GM23248 (cell line): ENCODE data around the gene RASGRP1. TPM values are rescaled to one million over a fixed set of nuclear protein-coding genes. Genes with fewer than 3 reads are reported as not detected.

Experiments used
- DNase-seq: peaks from one replicate; pipeline ENCODE4 v3.0.0-alpha.2; 2015
- H2AFZ ChIP-seq: fragments of 200-600 bp; sonication (generic); 2 replicates; pipeline ENCODE4 v1.6.1; 2016; ENCODE audit warnings: antibody characterized with exemption
- H3F3A ChIP-seq: fragments of 200-600 bp; sonication (generic); 2 replicates; pipeline ENCODE4 v1.6.1; 2016; ENCODE audit warnings: mild to moderate bottlenecking, antibody characterized with exemption, mixed run types; ENCODE audit not compliant: insufficient read depth
- H3K27ac ChIP-seq: fragments of 200-600 bp; sonication (generic); 2 replicates; pipeline ENCODE4 v1.5.1; 2016; ENCODE audit warnings: mild to moderate bottlenecking
- H3K27me3 ChIP-seq: fragments of 200-600 bp; sonication (generic); replicated peaks from 2 replicates; pipeline ENCODE4 v1.6.1; 2016; ENCODE audit warnings: mild to moderate bottlenecking; ENCODE audit not compliant: insufficient read depth
- H3K36me3 ChIP-seq: fragments of 200-600 bp; sonication (generic); 2 replicates; pipeline ENCODE4 v1.6.1; 2016; ENCODE audit warnings: low read depth, mild to moderate bottlenecking
- H3K4me1 ChIP-seq: fragments of 200-600 bp; sonication (generic); 2 replicates; pipeline ENCODE4 v1.6.1; 2016; ENCODE audit warnings: mild to moderate bottlenecking; ENCODE audit not compliant: insufficient read depth
- H3K4me2 ChIP-seq: fragments of 200-600 bp; sonication (generic); one replicate; pipeline ENCODE4 v1.6.1; 2016; ENCODE audit warnings: mild to moderate bottlenecking; ENCODE audit not compliant: unreplicated experiment
- H3K4me3 ChIP-seq: fragments of 200-600 bp; sonication (generic); 2 replicates; pipeline ENCODE4 v1.5.1; 2016; ENCODE audit warnings: mild to moderate bottlenecking
- H3K79me2 ChIP-seq: fragments of 200-600 bp; sonication (generic); 2 replicates; pipeline ENCODE4 v1.6.1; 2016; ENCODE audit warnings: mild to moderate bottlenecking; ENCODE audit not compliant: insufficient read depth
- H3K9ac ChIP-seq: fragments of 200-600 bp; sonication (generic); 2 replicates; pipeline ENCODE4 v1.6.1; 2016; ENCODE audit warnings: mild to moderate bottlenecking
- H3K9me2 ChIP-seq: fragments of 200-600 bp; sonication (generic); 2 replicates; pipeline ENCODE4 v1.6.1; 2016; ENCODE audit warnings: mixed run types, mild to moderate bottlenecking, moderate library complexity; ENCODE audit not compliant: insufficient read depth
- H3K9me3 ChIP-seq: fragments of 200-600 bp; sonication (generic); one replicate; pipeline ENCODE4 v1.6.1; 2017; ENCODE audit warnings: low read depth
- H4K20me1 ChIP-seq: fragments of 200-600 bp; sonication (generic); 2 replicates; pipeline ENCODE4 v1.6.0; 2016; ENCODE audit not compliant: insufficient read depth
- EZH2 ChIP-seq: fragments of 200-600 bp; sonication (generic); IDR thresholded peaks from 2 replicates; pipeline ENCODE4 v1.6.1; 2018; ENCODE audit warnings: antibody characterized with exemption, mild to moderate bottlenecking; ENCODE audit not compliant: insufficient read depth, poor library complexity, severe bottlenecking
- EZH2phosphoT487 ChIP-seq: fragments of 200-600 bp; sonication (generic); IDR thresholded peaks from 2 replicates; pipeline ENCODE4 v1.6.1; 2018; ENCODE audit warnings: antibody characterized with exemption, moderate library complexity, mild to moderate bottlenecking, low read depth; ENCODE audit not compliant: insufficient read depth
- WGBS, 2 experiments: methylation state at CpG; one replicate each; pipeline ENCODE4 v1.1.6; 2015 to 2017; ENCODE audit warnings: low lambda C conversion rate in 2 of 2, low coverage in 1 of 2; ENCODE audit errors: missing lambda C conversion rate in 2 of 2; 5-methylcytosine and 5-hydroxymethylcytosine counted together
- in situ Hi-C: fragments of 300-500 bp; cut with MboI; formaldehyde crosslinking; loops from 2 replicates; pipeline ENCODE4 v1.15.0; 2020
- polyA plus RNA-seq: library from polyadenylated mRNA; unstranded; fragments of >200 nt; fragmentation: Nextera tagmentation; extraction: Ambion mirVana; gene quantifications from 2 replicates; pipeline ENCODE4 v1.2.1, GENCODE V29; 2016
- total RNA-seq: library from RNA; depleted of rRNA; stranded (reverse); fragments of >200 nt; shearing (Covaris generic); gene quantifications from 2 replicates; pipeline ENCODE4 v1.2.3, GENCODE V29; 2014

RASGRP1 gene
- total and polyA plus RNA-seq, 2 experiments from 2014 or later, result 0.58 to 1.5 TPM

DNA sequence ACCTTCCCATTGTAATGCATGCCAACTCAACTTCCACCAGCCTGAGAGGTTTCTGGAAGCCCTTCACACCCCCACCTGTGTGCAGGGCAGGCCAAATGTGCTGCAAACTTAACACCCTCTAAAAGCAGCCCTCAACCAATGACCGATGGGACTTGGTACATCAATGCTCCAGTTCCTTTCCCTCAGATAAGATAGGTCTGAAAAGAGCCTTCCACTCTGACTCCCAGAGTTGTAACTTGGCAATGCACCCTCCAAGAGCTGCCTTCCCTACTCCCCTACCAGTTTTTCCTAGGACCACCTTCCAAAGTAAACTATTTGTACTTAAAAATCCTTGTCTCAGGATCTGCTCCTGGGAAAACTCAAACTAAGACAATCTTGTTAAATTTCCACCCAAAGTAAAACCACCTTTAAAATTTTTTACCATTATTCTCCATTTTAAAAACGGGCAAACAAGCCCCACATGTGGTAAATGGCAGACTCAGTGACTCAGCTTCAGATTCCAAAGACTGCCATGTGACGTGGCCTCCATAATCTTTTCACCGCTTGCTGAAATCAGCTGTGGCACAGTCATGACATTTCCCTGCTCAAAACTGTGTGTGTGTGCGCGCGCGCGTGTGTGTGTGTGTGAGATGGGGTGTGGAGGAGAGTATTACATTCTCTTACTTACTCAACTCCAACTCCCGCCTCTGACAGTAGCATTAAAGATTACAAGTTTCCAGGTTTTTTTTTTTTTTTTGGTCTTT, 17.2 kb downstream of the RASGRP1 start:
- TF ChIP-seq EZH2phosphoT487 (no peak), EZH2 (no peak)
- no peak overlapping the region for H3K4me2 ChIP-seq
- H3K9me2 ChIP-seq, result no peaks in the 10 kb centered on the region
- in situ Hi-C loops, result no loop called here
- WGBS, 2 experiments, result 50 to 53% methylated on average over 10 of the region's 10 CpGs
- no peak overlapping the region for H3K9ac ChIP-seq
- H3K4me3 ChIP-seq, result no peak overlapping the region
- no peaks in the 10 kb centered on the region for H4K20me1 ChIP-seq
- H3K27ac ChIP-seq, result peak overlapping the region; percentile 20
- H3F3A ChIP-seq, result peaks cover 27% of the 10 kb centered on the region; the same call in 1 of the 2 replicates
- no peaks in the 10 kb centered on the region for H3K36me3 ChIP-seq
- no peaks in the 10 kb centered on the region for H3K79me2 ChIP-seq
- H3K4me1 ChIP-seq, result peaks cover 34% of the 10 kb centered on the region
- no peaks in the 10 kb centered on the region for H3K27me3 ChIP-seq
- no peaks in the 10 kb centered on the region for H3K9me3 ChIP-seq
- peak overlapping the region; percentile 67 for H2AFZ ChIP-seq
- DNase-seq, result peak; percentile 87

GRCh38 chr15:38545179-38545578, 19.4 kb downstream of the RASGRP1 start:
- Histone ChIP-seq H3F3A (peaks cover 36% of the 10 kb centered on the region), H3K4me3 (no peak overlapping the region), H3K27me3 (no peaks in the 10 kb centered on the region), H3K4me2 (no peak overlapping the region), H3K27ac (no peak overlapping the region), H3K79me2 (no peaks in the 10 kb centered on the region), H3K9ac (no peak overlapping the region), H3K36me3 (no peaks in the 10 kb centered on the region), H2AFZ (no peak overlapping the region), H4K20me1 (no peaks in the 10 kb centered on the region), H3K9me3 (no peaks in the 10 kb centered on the region), H3K9me2 (no peaks in the 10 kb centered on the region), H3K4me1 (peaks cover 42% of the 10 kb centered on the region)
- DNase-seq, result peak; percentile 16
- TF ChIP-seq EZH2phosphoT487 (no peak), EZH2 (no peak)
- WGBS, 2 experiments, result 98% methylated on average over 2 of the region's 2 CpGs
- in situ Hi-C loops, result no loop called here

GRCh38 chr15:38541026-38541425, 23.6 kb downstream of the RASGRP1 start:
- TF ChIP-seq EZH2phosphoT487, result no peak
- TF ChIP-seq EZH2, result no peak
- Histone ChIP-seq H3K9me2 (no peaks in the 10 kb centered on the region), H3K9me3 (no peaks in the 10 kb centered on the region), H3K4me2 (peak overlapping the region; percentile 3), H3K27ac (peak overlapping the region; percentile 49), H4K20me1 (no peaks in the 10 kb centered on the region), H3K79me2 (no peaks in the 10 kb centered on the region), H3K4me3 (no peak overlapping the region), H3K9ac (no peak overlapping the region), H3K27me3 (no peaks in the 10 kb centered on the region), H3K4me1 (peaks cover 35% of the 10 kb centered on the region), H3K36me3 (no peaks in the 10 kb centered on the region), H2AFZ (peak overlapping the region; percentile 56; the same call in 1 of the 2 replicates), H3F3A (peaks cover 30% of the 10 kb centered on the region)
- in situ Hi-C loops, result no loop called here
- WGBS, 2 experiments, result 92 to 94% methylated on average over 7 of the region's 7 CpGs
- DNase-seq, result no peak

DNA sequence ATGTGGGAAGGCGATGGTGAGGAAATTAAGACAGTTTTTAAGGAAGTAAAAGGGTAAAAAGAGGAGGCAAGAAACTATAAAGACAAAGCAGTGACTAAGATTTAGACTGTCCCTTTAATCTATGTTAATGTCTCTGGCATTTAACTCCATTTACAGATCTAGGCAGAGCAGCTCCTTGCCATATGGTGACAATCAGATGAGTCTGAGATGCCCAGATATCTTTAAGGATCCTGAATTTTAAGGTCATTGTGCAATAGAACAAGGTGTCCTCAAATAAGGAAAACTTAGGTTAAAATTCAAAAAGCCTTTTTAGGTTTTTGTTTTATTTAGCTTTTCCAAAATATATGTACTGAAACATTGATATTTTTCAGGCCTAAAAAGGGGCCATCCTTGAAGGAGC, 24.1 kb downstream of the RASGRP1 start:
- peak overlapping the region; percentile 49 for H3K27ac ChIP-seq
- H3F3A ChIP-seq, result peaks cover 35% of the 10 kb centered on the region
- peak; percentile 57 for DNase-seq
- H2AFZ ChIP-seq, result peak overlapping the region; percentile 56
- no peaks in the 10 kb centered on the region for H4K20me1 ChIP-seq
- no peaks in the 10 kb centered on the region for H3K9me3 ChIP-seq
- no peak overlapping the region for H3K4me3 ChIP-seq
- H3K4me1 ChIP-seq, result peaks cover 40% of the 10 kb centered on the region
- H3K27me3 ChIP-seq, result no peaks in the 10 kb centered on the region
- in situ Hi-C loops, result no loop called here
- WGBS, 2 experiments, result 70 to 74% methylated on average over 1 of the region's 1 CpG
- TF ChIP-seq EZH2 (no peak), EZH2phosphoT487 (no peak)
- no peaks in the 10 kb centered on the region for H3K36me3 ChIP-seq
- H3K79me2 ChIP-seq, result no peaks in the 10 kb centered on the region
- H3K4me2 ChIP-seq, result peak overlapping the region; percentile 3
- H3K9ac ChIP-seq, result peak overlapping the region; percentile 6; the same call in 1 of the 2 replicates
- H3K9me2 ChIP-seq, result no peaks in the 10 kb centered on the region

DNA sequence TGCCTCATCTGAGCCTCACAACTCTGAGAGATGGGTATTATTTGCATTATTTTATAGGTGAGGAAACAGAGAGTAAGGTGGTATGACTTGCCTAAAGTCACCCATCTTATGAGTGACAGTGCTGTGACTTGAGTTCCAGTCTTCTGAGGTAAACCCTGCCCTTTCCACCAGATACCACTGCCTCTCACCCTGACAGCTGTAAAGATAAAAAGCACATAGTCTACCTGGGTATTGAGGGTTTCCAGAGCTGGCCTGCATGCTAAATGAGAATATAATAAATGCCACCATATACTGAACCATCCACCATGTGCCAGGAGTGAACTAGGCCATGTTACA, 25.6 kb downstream of the RASGRP1 start:
- Histone ChIP-seq H3K27ac (no peak overlapping the region), H3K4me1 (peaks cover 46% of the 10 kb centered on the region), H3K4me2 (no peak overlapping the region), H2AFZ (no peak overlapping the region), H3K9ac (no peak overlapping the region), H3K4me3 (no peak overlapping the region), H3K79me2 (no peaks in the 10 kb centered on the region), H4K20me1 (no peaks in the 10 kb centered on the region), H3K9me3 (no peaks in the 10 kb centered on the region), H3F3A (peaks cover 39% of the 10 kb centered on the region), H3K9me2 (no peaks in the 10 kb centered on the region), H3K27me3 (no peaks in the 10 kb centered on the region), H3K36me3 (no peaks in the 10 kb centered on the region)
- no peak for DNase-seq
- no peak for TF ChIP-seq EZH2phosphoT487
- no peak for TF ChIP-seq EZH2
- in situ Hi-C loops, result no loop called here
